GDM1 (cell line): ENCODE measurements around the gene FXYD6.

ENCODE experiments used
- DNase-seq: peaks from one replicate; lab custom pipeline; 2025; lab: John Stamatoyannopoulos, UW

FXYD6 gene

DNA sequence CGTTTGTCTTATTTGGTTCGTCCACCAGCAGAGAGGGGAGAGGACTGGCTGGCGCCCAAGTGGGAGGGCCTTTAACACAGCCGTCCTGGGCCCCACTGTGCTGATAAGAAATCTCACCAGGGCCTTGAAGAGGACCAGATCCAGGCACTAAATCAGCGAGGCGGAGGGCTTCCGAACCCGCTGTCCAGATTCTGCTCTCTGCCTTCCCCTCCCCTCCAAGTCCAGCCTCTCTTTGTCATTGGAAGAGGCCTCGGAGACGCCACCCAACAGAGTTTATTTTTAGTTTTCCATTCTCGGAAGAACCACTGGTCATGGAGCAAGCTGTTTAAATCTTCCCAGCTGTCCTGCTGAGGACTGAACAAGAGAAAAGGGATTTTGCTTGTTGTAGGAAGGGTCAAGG lies 9.3 kb upstream of the FXYD6 start:
- no peak for DNase-seq

GRCh38 chr11:117884994-117885393 lies 8.5 kb upstream of the FXYD6 start:
- DNase-seq, result no peak

DNA sequence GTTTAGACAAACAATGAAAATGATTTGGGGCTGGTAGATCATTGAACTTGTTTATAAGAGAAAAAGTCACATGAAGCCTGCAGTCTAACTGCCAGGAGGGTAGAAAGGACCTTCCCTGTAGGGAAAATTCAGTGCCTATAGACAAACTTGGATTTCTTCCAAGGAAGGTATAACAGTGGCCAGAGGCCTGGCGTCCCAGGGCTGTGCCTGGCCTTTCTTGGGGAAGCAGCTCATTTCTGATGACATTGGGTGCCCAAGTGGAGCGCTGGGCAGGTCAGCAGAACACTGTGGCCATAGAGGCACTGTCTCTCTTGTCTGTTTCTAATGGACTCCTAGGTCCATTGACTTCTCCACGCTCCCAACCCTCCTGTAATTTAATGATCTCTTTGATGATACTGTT lies 6.6 kb upstream of the FXYD6 start:
- DNase-seq, result no peak

DNA sequence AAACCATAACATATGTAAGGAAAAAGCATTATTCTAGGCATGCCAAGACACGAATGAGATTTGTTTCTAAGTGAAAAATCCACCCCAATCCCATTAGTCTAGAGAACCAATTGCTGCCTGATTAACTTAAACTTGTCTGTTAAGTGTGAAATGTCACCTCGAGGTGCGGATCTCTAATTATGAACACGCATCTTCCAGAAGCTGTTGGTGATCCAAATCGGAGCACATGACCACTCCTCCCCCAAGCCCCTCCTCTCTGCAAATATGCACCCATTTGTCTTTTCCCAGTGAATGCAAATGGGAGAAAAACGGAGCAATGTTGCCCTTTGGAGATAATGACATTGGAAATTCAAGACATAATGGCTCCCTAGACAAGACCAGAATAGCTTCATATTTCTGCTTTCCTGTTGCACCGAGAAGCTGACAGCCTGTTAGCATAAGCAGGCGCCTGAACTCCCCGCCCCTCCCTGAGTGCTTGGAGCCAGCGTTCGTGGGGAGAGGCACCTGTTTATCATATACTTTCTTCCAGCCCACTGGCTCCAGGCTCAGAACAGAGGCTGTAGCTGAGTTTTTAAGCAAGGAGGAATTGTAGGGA lies 6.0 kb upstream of the FXYD6 start:
- no peak for DNase-seq

GRCh38 chr11:117881217-117881616 lies 4.8 kb upstream of the FXYD6 start:
- DNase-seq, result no peak

- DNase-seq, result no peak
Measured at GRCh38 chr11:117879516-117880480, 3.3 kb upstream of the FXYD6 start.

- no peak for DNase-seq
Measured at GRCh38 chr11:117878939-117879475, 2.5 kb upstream of the FXYD6 start.

GRCh38 chr11:117878314-117878938 lies 2.0 kb upstream of the FXYD6 start:
- DNase-seq, result no peak

DNA sequence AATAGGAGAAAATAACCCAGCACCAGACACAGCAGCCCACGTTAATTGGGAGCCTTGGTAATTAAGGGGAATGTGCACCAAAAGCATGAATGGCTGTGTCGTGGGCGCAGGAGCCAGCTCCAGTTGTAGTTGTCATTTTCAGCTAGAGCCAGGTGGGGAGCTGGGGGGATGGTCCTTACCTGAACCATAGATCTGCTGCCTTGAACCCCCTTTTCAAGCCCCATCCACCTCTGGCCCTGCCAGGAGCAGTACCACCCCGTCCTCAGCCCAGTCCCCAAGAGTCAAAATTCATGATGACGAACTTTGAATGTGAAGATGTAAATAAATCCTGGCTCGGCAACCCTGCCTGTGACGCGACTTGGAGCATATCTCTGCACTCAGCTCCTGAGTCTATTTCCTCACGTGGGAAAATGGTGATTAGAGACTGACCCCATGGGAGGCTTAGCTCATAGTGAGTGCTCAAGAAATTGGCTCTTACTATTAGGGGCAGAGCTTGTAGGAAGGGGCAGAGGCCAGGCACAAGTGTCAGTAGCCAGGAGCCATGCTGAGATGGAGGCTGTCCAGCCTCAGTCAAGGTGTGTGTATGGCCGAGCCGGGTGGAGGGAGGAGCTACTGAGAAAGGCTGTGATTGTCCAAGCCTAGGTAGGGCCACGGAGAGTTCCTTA lies 794 bp upstream of the FXYD6 start:
- DNase-seq, result no peak

- DNase-seq, result no peak
Measured at GRCh38 chr11:117876059-117876340, 458 bp downstream of the FXYD6 start.

GRCh38 chr11:117875382-117876058 lies 938 bp downstream of the FXYD6 start:
- DNase-seq, result no peak

DNA sequence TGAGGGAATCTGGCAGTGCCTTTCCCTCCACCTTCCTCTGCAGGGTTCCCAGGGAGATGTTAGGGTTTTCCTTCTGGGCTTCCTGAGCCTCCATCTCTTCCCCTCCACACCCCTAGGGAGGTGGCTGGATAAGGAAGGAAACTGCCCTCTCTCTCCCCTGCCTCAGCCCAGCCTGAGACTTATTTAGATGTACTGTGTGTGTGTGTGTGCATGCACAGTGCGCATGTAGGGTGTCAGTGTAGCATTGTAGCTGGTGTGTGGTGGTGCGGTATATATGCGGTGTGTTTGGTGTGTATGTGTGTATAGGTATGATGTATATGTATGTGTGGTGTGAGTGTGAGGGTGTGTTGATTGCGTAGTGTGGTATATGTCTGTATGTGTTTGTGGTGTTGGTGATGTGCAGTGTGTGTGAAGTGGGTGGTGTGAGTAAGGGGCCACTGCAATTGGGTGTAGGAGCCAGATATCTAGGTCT lies 1.5 kb downstream of the FXYD6 start:
- no peak for DNase-seq

DNA sequence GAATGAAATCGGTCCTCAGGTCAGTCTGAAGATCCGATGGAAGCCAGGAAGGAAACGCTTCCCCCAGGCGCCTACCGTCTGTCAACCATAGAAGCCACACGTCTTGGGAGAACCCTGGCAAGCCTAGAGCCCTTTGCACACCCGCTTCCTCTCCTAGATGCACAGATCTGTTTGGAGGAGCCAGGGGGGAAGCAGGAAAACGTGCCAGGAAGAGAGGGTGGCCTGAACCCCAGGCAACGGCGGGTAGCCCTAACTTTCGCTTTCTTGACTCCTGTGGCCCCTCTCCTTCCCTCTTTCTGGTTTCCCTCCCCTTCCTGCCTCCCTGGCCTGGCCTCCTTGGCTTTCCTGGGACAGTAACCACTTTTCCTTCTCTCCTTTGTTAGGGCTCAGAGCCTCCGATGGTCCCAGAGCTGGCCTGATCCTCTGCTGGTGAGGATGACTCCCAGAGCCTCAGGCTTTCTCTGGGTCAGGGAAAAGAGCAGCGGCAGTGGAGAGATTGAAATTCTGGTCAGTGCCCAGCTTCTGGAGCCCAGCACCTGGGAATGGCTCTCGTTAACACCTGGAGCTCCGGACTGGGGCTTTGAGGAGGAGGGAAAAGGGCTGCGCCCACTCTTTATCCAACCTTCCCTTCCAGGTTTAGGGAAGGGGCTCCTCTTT lies 2.1 kb downstream of the FXYD6 start:
- peak; percentile 55 for DNase-seq

DNA sequence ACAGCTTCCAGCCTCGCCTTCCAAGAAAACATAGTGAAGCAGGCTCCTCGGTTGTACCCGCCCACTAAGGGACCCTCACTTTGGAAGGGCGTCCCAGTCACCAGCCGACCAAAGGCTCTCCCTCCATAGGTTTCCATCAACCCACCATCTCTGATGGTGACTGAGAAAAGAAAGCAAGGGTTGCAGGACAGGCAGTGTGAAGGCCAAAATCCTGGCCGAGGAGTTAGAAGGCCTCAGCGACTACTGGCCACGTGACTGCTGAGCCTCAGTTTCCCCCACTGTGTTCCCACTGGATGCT lies 2.7 kb downstream of the FXYD6 start:
- no peak for DNase-seq

DNA sequence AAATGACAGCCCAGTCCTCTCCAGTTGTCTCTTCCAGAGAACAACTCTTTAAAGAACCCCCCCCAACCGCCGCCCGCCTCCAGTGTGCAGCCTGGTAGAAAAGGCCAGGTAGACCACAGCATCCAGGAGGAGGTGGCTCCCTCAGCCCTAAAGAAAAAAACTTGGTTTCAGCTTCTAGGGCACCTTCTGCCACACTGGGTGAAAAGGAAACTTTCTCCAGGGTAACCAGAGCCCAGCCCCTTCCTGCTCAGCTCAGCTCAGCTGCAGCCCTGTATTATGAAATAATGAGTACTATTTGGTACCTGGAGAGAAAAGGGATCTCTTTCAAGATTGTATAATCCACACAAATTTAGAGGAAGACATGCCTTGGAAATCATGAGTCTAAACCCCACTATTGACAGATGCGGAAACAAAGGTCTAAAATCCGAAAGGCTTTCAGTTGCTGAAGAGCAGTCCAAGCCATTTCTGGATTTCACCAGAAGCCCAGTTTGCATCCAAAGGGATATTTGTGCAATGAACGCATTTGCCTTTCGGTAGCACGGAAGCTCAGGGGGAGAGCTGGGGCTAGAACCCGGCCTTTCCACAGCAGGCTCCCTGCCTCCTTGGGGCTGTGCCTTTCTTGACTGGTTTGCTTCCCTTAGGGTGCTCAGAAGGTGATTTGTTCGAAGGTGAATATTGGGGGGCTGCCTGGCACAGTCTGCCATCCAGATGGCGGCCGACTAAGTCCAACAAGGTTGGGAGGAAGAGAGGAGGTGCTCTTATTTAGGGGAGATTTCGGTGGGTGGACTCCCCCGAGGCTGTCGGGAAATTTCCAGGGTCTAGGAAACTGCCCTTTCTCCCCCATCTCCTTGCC lies 3.3 kb downstream of the FXYD6 start:
- DNase-seq, result no peak

GRCh38 chr11:117872420-117872961 lies 4.0 kb downstream of the FXYD6 start:
- no peak for DNase-seq

DNA sequence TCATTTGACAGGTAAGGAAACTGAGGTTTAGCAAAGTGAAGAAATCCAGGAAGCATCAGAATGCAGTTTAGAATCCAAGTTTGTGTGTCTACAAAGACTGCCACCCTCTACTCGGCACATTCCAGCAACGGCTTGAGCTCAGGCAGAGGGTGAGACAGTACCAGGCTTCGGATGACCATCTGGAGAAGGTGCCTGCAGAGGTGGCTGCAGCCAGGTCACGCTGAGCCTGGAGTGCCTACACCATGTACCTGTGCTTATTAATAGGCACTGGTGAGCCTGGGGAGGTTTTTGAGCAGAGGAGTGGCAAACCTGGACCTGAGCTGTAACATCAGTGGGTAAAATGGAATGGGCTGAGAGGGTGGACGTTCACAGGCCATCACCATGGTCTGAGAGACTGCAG lies 4.7 kb downstream of the FXYD6 start:
- no peak for DNase-seq

DNA sequence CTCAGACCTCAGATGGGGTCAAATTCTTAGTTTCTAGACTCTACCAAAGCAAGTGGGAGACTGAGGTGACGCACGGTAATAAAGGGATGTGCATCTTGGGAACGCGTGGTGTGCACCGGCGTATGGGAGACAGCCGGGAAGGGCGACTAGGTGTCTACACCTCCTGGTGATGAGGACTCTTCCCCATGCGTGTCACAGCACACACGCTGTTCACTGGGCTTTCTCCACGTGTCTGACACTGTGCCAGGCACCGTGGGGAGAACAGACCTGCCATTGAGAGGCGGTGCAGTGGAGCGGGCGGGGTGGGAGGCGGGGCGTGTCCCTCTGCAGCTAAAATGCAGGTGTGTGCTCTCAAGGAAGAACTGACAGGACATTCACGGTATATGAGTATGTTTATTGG lies 5.3 kb downstream of the FXYD6 start:
- no peak for DNase-seq

GRCh38 chr11:117870103-117870952 lies 6.1 kb downstream of the FXYD6 start:
- DNase-seq, result no peak
